OCI-LY1 (cell line): ENCODE results near the gene CDCA3.
"Not testable (repeated sequence)": the region's sequence is repeated elsewhere in the genome, so short reads cannot be mapped to it uniquely, and the experiment has no call there.

Source experiments
- H2AFZ ChIP-seq: fragments of 200-600 bp; sonication (generic), shearing (Covaris generic); 2 replicates; pipeline ENCODE4 v1.6.0; 2014; ENCODE audit warnings: antibody characterized with exemption, mild to moderate bottlenecking, low read length
- H3F3A ChIP-seq: fragments of 200-600 bp; sonication (generic), shearing (Covaris generic); 2 replicates; pipeline ENCODE4 v1.6.0; 2014; ENCODE audit warnings: mild to moderate bottlenecking, antibody characterized with exemption, low read length, moderate library complexity; ENCODE audit not compliant: insufficient read depth
- H3K27ac ChIP-seq: fragments of 200-600 bp; sonication (generic); 2 replicates; pipeline ENCODE4 v1.5.1; 2014; ENCODE audit warnings: low read length, mixed run types, mild to moderate bottlenecking, low read depth; ENCODE audit not compliant: poor library complexity, severe bottlenecking
- H3K27me3 ChIP-seq: fragments of 200-600 bp; sonication (generic); 2 replicates; pipeline ENCODE4 v1.6.0; 2014; ENCODE audit warnings: antibody characterized with exemption, mild to moderate bottlenecking, low read length, moderate library complexity; ENCODE audit not compliant: insufficient read depth
- H3K36me3 ChIP-seq: fragments of 200-600 bp; sonication (generic); 2 replicates; pipeline ENCODE4 v1.6.1; 2014; ENCODE audit warnings: mild to moderate bottlenecking, antibody characterized with exemption, low read length, moderate library complexity, mixed read lengths; ENCODE audit not compliant: insufficient read depth
- H3K4me1 ChIP-seq: fragments of 200-600 bp; sonication (generic); 2 replicates; pipeline ENCODE4 v1.5.1; 2014; ENCODE audit warnings: mild to moderate bottlenecking, low read length, moderate library complexity; ENCODE audit not compliant: insufficient read depth, severe bottlenecking
- H3K4me2 ChIP-seq: fragments of 200-600 bp; sonication (generic), shearing (Covaris generic); 2 replicates; pipeline ENCODE4 v1.6.1; 2014; ENCODE audit warnings: low read length
- H3K4me3 ChIP-seq: fragments of 200-600 bp; sonication (generic); 2 replicates; pipeline ENCODE4 v1.5.1; 2014; ENCODE audit warnings: low read length, low read depth, mild to moderate bottlenecking, mixed read lengths; ENCODE audit not compliant: poor library complexity, severe bottlenecking
- H3K79me2 ChIP-seq: fragments of 200-600 bp; shearing (Covaris generic); 2 replicates; pipeline ENCODE4 v1.6.1; 2016; ENCODE audit warnings: mixed run types, low read length, mixed read lengths; ENCODE audit not compliant: insufficient read depth
- H3K9ac ChIP-seq: fragments of 200-600 bp; sonication (generic), shearing (Covaris generic); 2 replicates; pipeline ENCODE4 v1.6.1; 2014; ENCODE audit warnings: mild to moderate bottlenecking, low read length, mixed read lengths
- H3K9me2 ChIP-seq: fragments of 200-600 bp; sonication (generic), shearing (Covaris generic); 2 replicates; pipeline ENCODE4 v1.6.1; 2014; ENCODE audit warnings: low read depth, mild to moderate bottlenecking, low read length, mixed read lengths
- H3K9me3 ChIP-seq: fragments of 200-600 bp; shearing (Covaris generic); 2 replicates; pipeline ENCODE4 v1.6.1; 2014; ENCODE audit warnings: low read length, mixed read lengths
- H4K20me1 ChIP-seq: fragments of 200-600 bp; sonication (generic), shearing (Covaris generic); 2 replicates; pipeline ENCODE4 v1.6.0; 2016; ENCODE audit warnings: mild to moderate bottlenecking, low read length; ENCODE audit not compliant: insufficient read depth
- CTCF ChIP-seq: fragments of 200-600 bp; sonication (generic), shearing (Covaris generic); IDR thresholded peaks from 2 replicates; pipeline ENCODE4 v1.5.1; 2017; ENCODE audit warnings: mild to moderate bottlenecking, antibody characterized with exemption, low read length, moderate library complexity, mixed read lengths
- EZH2 ChIP-seq: fragments of 200-600 bp; sonication (generic), shearing (Covaris generic); IDR thresholded peaks from 2 replicates; pipeline ENCODE4 v1.8.0; 2017; ENCODE audit warnings: borderline replicate concordance, mixed run types, mild to moderate bottlenecking, antibody characterized with exemption, low read length, moderate library complexity, mixed read lengths

Gene CDCA3

GRCh38 chr12:6890789-6891645 is 39.9 kb upstream of the CDCA3 start:
- peaks cover 13% of the 10 kb centered on the region for H3K4me1 ChIP-seq
- H3F3A ChIP-seq, result no peaks in the 10 kb centered on the region
- H3K79me2 ChIP-seq, result no peaks in the 10 kb centered on the region
- peak overlapping the region; percentile 50; the same call in 1 of the 2 replicates for H2AFZ ChIP-seq
- peak overlapping the region; percentile 78 for H3K4me2 ChIP-seq
- no peaks in the 10 kb centered on the region for H3K9me2 ChIP-seq
- H3K9me3 ChIP-seq, result no peaks in the 10 kb centered on the region
- H3K4me3 ChIP-seq, result peak overlapping the region; percentile 59
- H4K20me1 ChIP-seq, result no peaks in the 10 kb centered on the region
- no peak for TF ChIP-seq EZH2
- peak; percentile 80 for TF ChIP-seq CTCF
- H3K9ac ChIP-seq, result peak overlapping the region; percentile 78
- no peaks in the 10 kb centered on the region for H3K27me3 ChIP-seq
- H3K27ac ChIP-seq, result peak overlapping the region; percentile 79
- 0 out of 2 replicates have a peak, but pooled peaks cover 5% of the 10 kb centered on the region for H3K36me3 ChIP-seq

- not testable (repeated sequence) for H3K9me2 ChIP-seq, H4K20me1 ChIP-seq, H3K36me3 ChIP-seq, H3K9me3 ChIP-seq, H3K27me3 ChIP-seq, H3K79me2 ChIP-seq, H3F3A ChIP-seq, H2AFZ ChIP-seq
- H3K27ac ChIP-seq, result peak overlapping the region; percentile 79
- peaks cover 13% of the 10 kb centered on the region for H3K4me1 ChIP-seq
- peak overlapping the region; percentile 59 for H3K4me3 ChIP-seq
- H3K9ac ChIP-seq, result peak overlapping the region; percentile 66; the same call in 1 of the 2 replicates
- peak overlapping the region; percentile 70 for H3K4me2 ChIP-seq
Observed at GRCh38 chr12:6889775-6890573, 38.9 kb upstream of the CDCA3 start.

GRCh38 chr12:6888794-6889193 is 37.7 kb upstream of the CDCA3 start:
- H2AFZ ChIP-seq, H3K9me2 ChIP-seq, H3F3A ChIP-seq, H3K27ac ChIP-seq, H3K27me3 ChIP-seq, H3K9ac ChIP-seq, H3K9me3 ChIP-seq, H3K79me2 ChIP-seq, H3K4me2 ChIP-seq, H3K4me3 ChIP-seq, H4K20me1 ChIP-seq: not testable (repeated sequence)
- peaks cover 13% of the 10 kb centered on the region for H3K4me1 ChIP-seq
- peaks cover 17% of the 10 kb centered on the region for H3K36me3 ChIP-seq

GRCh38 chr12:6888360-6888759 is 37.3 kb upstream of the CDCA3 start:
- Histone ChIP-seq H3K27me3 (no peaks in the 10 kb centered on the region), H3K9me3 (no peaks in the 10 kb centered on the region), H3K4me3 (no peak overlapping the region), H2AFZ (no peak overlapping the region), H3K9ac (no peak overlapping the region), H3K9me2 (no peaks in the 10 kb centered on the region), H3K4me1 (peaks cover 13% of the 10 kb centered on the region), H3K79me2 (no peaks in the 10 kb centered on the region), H4K20me1 (no peaks in the 10 kb centered on the region), H3K27ac (no peak overlapping the region), H3F3A (no peaks in the 10 kb centered on the region), H3K4me2 (no peak overlapping the region), H3K36me3 (peaks cover 17% of the 10 kb centered on the region)
- TF ChIP-seq CTCF (no peak), EZH2 (no peak)
